ENCODE measurements around the gene C2CD5.

Gene C2CD5

DNA sequence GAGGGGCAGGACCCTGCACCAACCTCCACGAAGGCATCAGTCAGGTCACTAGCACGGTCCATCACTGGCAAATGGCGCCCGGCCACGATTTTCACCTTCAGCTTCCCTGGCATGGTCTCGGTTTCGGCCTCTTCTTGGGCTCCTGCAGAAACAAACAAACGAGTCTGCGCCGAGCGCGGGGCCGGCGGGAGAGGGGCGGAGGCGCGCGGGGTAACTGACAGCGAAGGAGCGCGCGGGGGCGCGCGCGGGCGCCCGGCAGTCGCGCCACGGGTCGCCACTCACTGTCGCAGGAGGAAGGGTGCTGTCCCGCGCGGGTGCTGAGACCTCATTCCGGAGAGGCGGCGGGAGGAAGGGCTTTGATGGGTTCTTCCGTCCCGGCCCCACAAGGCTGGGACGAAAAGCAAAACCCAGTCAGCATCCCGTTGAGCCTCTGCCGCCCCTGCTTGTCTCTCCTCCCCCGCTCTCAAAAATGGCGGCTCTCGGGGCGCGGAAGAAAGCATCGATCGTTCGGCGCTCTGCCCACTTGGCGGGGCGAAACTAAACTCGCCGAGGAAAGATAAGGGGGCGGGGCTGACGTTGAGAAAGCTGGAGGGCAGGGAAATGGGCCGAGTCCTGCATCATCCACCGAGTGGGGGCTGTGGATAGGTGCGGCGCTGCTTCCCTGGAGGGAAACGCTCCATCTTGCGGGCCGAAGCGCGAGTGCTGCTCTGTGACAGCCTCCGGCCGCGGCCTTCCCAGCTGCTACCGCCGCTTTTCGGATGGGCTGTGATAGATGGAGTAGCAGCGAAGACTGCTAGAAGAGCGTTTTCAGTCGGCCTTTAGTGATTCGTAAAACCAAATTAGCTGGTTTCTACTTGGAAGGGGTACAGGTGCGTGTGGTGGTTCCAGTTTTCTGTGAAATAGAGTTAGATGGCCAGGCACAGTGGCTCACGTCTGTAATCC lies at the start of gene C2CD5:
TSS of gene C2CD5 (minus strand) at position 505 of the 942 bp plus-strand sequence. CDS start at position 113, 392 bp downstream.
- TF ChIP-seq, protein P1, sequence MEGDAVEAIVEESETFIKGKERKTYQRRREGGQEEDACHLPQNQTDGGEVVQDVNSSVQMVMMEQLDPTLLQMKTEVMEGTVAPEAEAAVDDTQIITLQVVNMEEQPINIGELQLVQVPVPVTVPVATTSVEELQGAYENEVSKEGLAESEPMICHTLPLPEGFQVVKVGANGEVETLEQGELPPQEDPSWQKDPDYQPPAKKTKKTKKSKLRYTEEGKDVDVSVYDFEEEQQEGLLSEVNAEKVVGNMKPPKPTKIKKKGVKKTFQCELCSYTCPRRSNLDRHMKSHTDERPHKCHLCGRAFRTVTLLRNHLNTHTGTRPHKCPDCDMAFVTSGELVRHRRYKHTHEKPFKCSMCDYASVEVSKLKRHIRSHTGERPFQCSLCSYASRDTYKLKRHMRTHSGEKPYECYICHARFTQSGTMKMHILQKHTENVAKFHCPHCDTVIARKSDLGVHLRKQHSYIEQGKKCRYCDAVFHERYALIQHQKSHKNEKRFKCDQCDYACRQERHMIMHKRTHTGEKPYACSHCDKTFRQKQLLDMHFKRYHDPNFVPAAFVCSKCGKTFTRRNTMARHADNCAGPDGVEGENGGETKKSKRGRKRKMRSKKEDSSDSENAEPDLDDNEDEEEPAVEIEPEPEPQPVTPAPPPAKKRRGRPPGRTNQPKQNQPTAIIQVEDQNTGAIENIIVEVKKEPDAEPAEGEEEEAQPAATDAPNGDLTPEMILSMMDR (IDR thresholded peaks at IDR 0.05; ENCODE audit: insufficient read depth, missing control alignments): peak; percentile 24
- FAIRE-seq: no peak
- peak; percentile 52 for DNase-seq (ENCODE audit: insufficient read length, low spot score)

GRCh38 chr12:22593864-22594263 lies 49.5 kb upstream of the C2CD5 start:
- FAIRE-seq (no peak), DNase-seq (ENCODE audit: insufficient read length, low spot score) (no peak)
- TF ChIP-seq, protein P1 (IDR thresholded peaks at IDR 0.05; ENCODE audit: insufficient read depth, missing control alignments): no peak

DNA sequence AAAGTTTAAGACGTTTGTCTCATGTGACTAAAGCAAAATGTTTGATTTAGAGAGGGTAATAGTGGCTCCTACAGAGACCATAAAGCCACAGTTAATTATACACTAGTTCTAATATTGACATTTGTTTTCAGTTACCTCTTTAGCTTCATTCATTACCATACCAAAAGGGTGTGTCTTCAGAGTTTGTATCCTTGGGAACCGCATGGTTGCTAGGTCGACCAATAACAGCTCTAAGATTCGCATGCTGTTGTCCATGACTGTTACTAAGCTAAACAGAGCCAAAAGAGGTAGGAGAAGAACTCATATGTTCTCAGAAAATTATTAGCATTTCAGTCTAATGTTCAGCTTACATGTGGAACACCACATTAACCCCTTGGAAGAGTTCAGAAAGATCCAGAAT lies 44.5 kb upstream of the C2CD5 start:
- FAIRE-seq: no peak
- TF ChIP-seq, protein P1 (IDR thresholded peaks at IDR 0.05; ENCODE audit: insufficient read depth, missing control alignments): no peak
- DNase-seq (ENCODE audit: insufficient read length, low spot score): no peak

DNA sequence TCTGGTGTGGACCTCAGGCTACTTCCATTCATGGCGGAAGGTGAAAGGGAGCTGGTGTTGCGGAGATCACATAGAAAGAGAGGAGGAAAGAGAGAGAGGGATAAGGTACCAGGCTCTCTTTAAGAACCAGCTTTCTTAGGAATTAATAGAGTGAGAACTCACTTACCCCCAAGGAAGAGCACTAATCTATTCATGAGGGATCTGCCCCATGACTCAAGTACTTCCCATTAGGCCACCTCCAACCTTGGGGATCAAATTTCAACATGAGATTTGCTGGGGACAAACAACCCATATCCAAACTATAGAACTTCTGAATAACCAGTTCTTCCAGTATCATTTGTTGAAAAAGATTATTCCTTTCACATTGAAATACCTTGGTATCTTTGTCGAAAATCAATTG lies 34.0 kb upstream of the C2CD5 start:
- FAIRE-seq (no peak), DNase-seq (ENCODE audit: insufficient read length, low spot score) (no peak)
- TF ChIP-seq, protein P1 (IDR thresholded peaks at IDR 0.05; ENCODE audit: insufficient read depth, missing control alignments): no peak

- TF ChIP-seq, protein P1 (IDR thresholded peaks at IDR 0.05; ENCODE audit: insufficient read depth, missing control alignments): no peak
- no peak for FAIRE-seq
- no peak for DNase-seq (ENCODE audit: insufficient read length, low spot score)
Observed at GRCh38 chr12:22577667-22578066, 33.3 kb upstream of the C2CD5 start.

GRCh38 chr12:22576473-22576872 lies 32.1 kb upstream of the C2CD5 start:
- TF ChIP-seq, protein P1 (IDR thresholded peaks at IDR 0.05; ENCODE audit: insufficient read depth, missing control alignments): no peak
- FAIRE-seq (no peak), DNase-seq (ENCODE audit: insufficient read length, low spot score) (no peak)

DNA sequence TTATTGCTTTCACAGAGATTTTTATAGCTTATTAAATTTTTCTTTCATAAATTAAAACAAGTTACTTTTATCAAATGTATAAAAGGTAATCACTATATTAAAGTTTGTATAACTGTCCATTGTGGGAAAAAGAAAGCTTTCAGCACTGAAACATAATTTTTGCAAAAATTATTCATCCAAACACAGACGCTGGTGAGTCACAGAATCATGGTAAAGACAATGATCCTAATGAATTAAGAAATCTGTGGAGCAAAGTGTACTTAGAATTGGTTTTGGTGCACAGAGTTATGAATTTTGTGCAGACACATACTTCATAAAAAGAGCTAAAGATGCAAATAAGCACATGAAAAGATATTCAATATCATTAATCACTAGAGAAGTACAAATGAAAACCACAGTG lies 31.7 kb upstream of the C2CD5 start:
- no peak for DNase-seq (ENCODE audit: insufficient read length, low spot score)
- FAIRE-seq: no peak
- TF ChIP-seq, protein P1 (IDR thresholded peaks at IDR 0.05; ENCODE audit: insufficient read depth, missing control alignments): no peak
